Heart left ventricle (tissue), 16 donors: ENCODE measurements around the gene BRSK2. TPM values are rescaled to one million over a fixed set of nuclear protein-coding genes. Genes with fewer than 3 reads are reported as not detected.
A peak's percentile ranks its signal among the peaks of the same experiment; 100 is the strongest.

ENCODE experiments used
- ATAC-seq, 4 donors: fragments of 200-7000 bp; cut with Tn5 transposase; one replicate each; pipeline ENCODE4 v1.9.1; 2020 to 2022; ENCODE audit warnings: moderate library complexity in 4 of 4, mild to moderate bottlenecking in 3 of 4, moderate number of reproducible peaks in 1 of 4
- DNase-seq, 5 donors: peaks; one replicate each; pipeline ENCODE4 v3.0.0-alpha.2; 2020
- H3K27ac ChIP-seq, 12 donors: fragments of 200-600 bp; sonication (generic) in 4 of 12; one replicate each; pipeline versions ENCODE4 v1.5.0 to v1.8.0; 2016 to 2022; ENCODE audit warnings: mild to moderate bottlenecking in 2 of 12
- H3K27me3 ChIP-seq, 9 donors: fragments of 200-600 bp; sonication (generic) in 2 of 9; one replicate each; pipeline versions ENCODE4 v1.5.1 to v1.8.0; 2016 to 2022; ENCODE audit warnings: mild to moderate bottlenecking in 3 of 9
- H3K36me3 ChIP-seq, 9 donors: fragments of 200-600 bp; sonication (generic) in 2 of 9; one replicate each; pipeline versions ENCODE4 v1.5.0 to v1.8.0; 2018 to 2022; ENCODE audit warnings: mild to moderate bottlenecking in 2 of 9
- H3K4me1 ChIP-seq, 12 donors: fragments of 200-600 bp; sonication (generic) in 4 of 12; one replicate each; pipeline versions ENCODE4 v1.5.0 to v1.8.0; 2016 to 2022; ENCODE audit warnings: mild to moderate bottlenecking in 3 of 12
- H3K4me3 ChIP-seq, 12 donors: fragments of 200-600 bp; sonication (generic) in 4 of 12; one replicate each; pipeline versions ENCODE4 v1.5.0 to v1.8.0; 2017 to 2022; ENCODE audit warnings: mild to moderate bottlenecking in 9 of 12, moderate library complexity in 4 of 12
- H3K9me3 ChIP-seq, 12 donors: fragments of 200-600 bp; sonication (generic) in 4 of 12; one replicate each; pipeline versions ENCODE4 v1.5.0 to v1.8.0; 2016 to 2022; ENCODE audit warnings: mild to moderate bottlenecking in 1 of 12
- POLR2A ChIP-seq, 2 donors: fragments of 450-650 bp; IDR thresholded peaks; one replicate each; pipeline ENCODE4 v1.6.1; 2017; ENCODE audit warnings: antibody characterized with exemption in 2 of 2, mild to moderate bottlenecking in 2 of 2, moderate library complexity in 2 of 2
- WGBS, 4 donors: extraction: QIAGEN DNeasy Blood & Tissue Kit in 2 of 4; methylation state at CpG; one replicate each; pipeline versions ENCODE4 v1.1.5 to v1.1.7; 2013 to 2018; 5-methylcytosine and 5-hydroxymethylcytosine counted together
- intact Hi-C, 10 donors: fragments of 100-400 bp; cut with DNase I; formaldehyde crosslinking; loops; one replicate each; pipeline versions ENCODE4 v1.11.1 to v1.14.2; 2022
- polyA plus RNA-seq, 2 donors: library from polyadenylated mRNA; stranded (reverse); fragments of 200-250 nt; gene quantifications; one replicate each; pipeline ENCODE4 v1.2.3, GENCODE V29; 2013
- total RNA-seq, 9 donors: library from RNA; depleted of rRNA in 2 of 9; stranded (reverse); fragments of >200 nt in 2 of 9; fragmentation: NEBNext Ultra II Directional in 3 of 9; extraction: Animal tissue kit (Norgen Biotek cat#: 25700) in 3 of 9; gene quantifications; one replicate each; pipeline versions ENCODE4 v1.1.0 to v1.2.4, GENCODE V29; 2016 to 2023
- TF ChIP-seq, protein P1 (sequence below), 12 donors: fragments of 200-600 bp; sonication (generic) in 4 of 12; IDR thresholded peaks; one replicate each; pipeline versions ENCODE4 v1.5.0 to v1.8.0; 2018 to 2022; ENCODE audit warnings: antibody characterized with exemption in 12 of 12, mild to moderate bottlenecking in 5 of 12
- donor health status: ischemic (EF 13 %, LVEDD 7.1; RV severe dilation, severe dysfunction).
- donor health status: healthy with polysubstance abuse.
- donor health status: DM: no; HTN: yes; CAD: no.
- donor health status: DM: no; HTN: no; CAD: no.
- donor health status: ischemic (EF 25% LVEDD 6.9; RV normal size, moderate dysfunction).
- donor health status: ischemic (EF 25% LVEDD 5.7; RV mildly dilated, moderate dysfunction).
- donor health status: healthy.
- donor health status: DM: yes; HTN: yes; CAD: no.
- donor health status: ischemic (EF 35%, LVEDD 5.7; RV mildly dilated, moderate dysfunction).
- donor health status: nonischemic (EF 11% LVEDD 7.7; RV severe dilation, severe dysfunction).
- donor health status: DM: yes; HTN: yes; CAD: no.
- donor health status: PGD.
- donor health status: ischemic (EF 29% LVEDD 5.4; RV normal size, mild dysfunction).
- donor health status: nonischemic (EF 23%, LVEDD 6.1; RV moderate dilation, normal function).

BRSK2 gene
- total and polyA plus RNA-seq, 11 donors: 0.16 to 1.3 (median 0.61) TPM; not detected in 1

DNA sequence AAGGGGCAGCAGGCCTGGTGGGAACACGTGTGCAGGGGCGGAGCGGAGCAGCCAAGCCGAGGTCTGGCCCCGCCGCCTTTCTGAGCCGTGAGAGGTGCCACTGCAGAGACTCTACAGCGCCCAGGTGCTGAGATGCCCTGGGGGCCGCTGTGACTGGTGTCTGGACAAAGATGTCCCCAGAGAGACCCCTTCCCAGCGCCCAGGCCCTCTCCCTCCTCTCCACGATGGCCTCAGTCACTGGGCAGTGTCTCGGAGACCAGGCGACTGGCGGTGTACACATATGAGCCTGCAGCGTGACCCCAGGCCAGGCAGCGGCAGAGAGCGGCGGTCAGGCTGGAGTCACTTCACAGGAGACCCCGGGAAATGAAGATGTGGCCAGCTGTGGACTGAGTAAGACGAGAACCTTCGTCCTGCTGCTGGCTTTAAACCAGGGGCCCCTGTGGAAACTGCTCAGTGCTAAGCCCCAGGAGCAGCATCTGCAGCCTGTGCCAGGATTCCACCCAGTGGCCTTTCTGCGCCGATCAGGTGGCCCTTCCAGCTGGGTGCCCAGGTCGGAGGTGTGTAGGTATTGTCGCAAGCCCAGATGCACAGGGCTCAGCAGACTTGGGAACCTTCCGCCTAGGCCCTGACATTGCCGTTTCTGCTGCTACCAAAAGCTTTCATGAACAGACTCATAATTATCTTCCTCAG, 62.2 kb downstream of the BRSK2 start:
- H3K36me3 ChIP-seq: no peaks in the 10 kb centered on the region
- 83 to 87% (median 85%) methylated on average over 18 to 27 of the region's 27 CpGs for WGBS, 4 donors
- peaks cover 0 to 13% (median 6%) of the 10 kb centered on the region in 12 donors for H3K4me1 ChIP-seq
- peaks cover 0 to 9% (median 0%) of the 10 kb centered on the region in 9 donors for H3K27me3 ChIP-seq
- ATAC-seq: no peak
- H3K4me3 ChIP-seq: no peak overlapping the region
- no peak for DNase-seq
- H3K9me3 ChIP-seq: no peaks in the 10 kb centered on the region
- H3K27ac ChIP-seq: no peak overlapping the region
- TF ChIP-seq, protein P1, sequence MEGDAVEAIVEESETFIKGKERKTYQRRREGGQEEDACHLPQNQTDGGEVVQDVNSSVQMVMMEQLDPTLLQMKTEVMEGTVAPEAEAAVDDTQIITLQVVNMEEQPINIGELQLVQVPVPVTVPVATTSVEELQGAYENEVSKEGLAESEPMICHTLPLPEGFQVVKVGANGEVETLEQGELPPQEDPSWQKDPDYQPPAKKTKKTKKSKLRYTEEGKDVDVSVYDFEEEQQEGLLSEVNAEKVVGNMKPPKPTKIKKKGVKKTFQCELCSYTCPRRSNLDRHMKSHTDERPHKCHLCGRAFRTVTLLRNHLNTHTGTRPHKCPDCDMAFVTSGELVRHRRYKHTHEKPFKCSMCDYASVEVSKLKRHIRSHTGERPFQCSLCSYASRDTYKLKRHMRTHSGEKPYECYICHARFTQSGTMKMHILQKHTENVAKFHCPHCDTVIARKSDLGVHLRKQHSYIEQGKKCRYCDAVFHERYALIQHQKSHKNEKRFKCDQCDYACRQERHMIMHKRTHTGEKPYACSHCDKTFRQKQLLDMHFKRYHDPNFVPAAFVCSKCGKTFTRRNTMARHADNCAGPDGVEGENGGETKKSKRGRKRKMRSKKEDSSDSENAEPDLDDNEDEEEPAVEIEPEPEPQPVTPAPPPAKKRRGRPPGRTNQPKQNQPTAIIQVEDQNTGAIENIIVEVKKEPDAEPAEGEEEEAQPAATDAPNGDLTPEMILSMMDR (IDR thresholded peaks at IDR 0.05): no peak
- TF ChIP-seq POLR2A (IDR thresholded peaks at IDR 0.05): no peak
- intact Hi-C loops: loop anchor here in 6 of 10 donors (2.0 to 10.0 kb wide), 5 partner anchors 59 to 247 kb away; partner anchors contain the start of gene DUSP8 (in 2 of the 6)

DNA sequence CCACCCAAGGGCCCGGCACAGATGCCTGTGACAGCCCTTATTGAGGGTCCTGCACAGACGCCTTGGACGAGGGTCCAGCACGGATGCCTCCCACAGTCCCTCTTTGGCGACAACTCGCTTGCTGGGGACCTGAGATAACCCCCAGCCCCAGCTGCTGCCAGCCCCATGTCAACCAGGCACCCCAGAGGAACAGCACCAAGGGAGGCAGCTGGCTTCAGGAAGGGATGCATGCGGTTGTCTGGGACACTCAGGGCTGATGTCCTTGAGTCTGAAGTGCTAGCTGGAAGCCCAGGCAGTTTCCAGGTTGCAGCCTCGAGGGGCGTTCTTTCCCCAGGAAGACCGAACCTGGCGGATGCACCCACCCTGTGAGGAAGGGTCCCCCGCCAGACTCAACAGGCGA, 63.0 kb downstream of the BRSK2 start:
- TF ChIP-seq, protein P1 (IDR thresholded peaks at IDR 0.05): no peak
- no peak for TF ChIP-seq POLR2A (IDR thresholded peaks at IDR 0.05)
- Histone ChIP-seq H3K27me3 (peaks cover 0 to 4% (median 0%) of the 10 kb centered on the region in 9 donors), H3K36me3 (no peaks in the 10 kb centered on the region), H3K4me3 (no peak overlapping the region), H3K4me1 (peaks cover 0 to 13% (median 6%) of the 10 kb centered on the region in 12 donors), H3K27ac (no peak overlapping the region), H3K9me3 (no peaks in the 10 kb centered on the region)
- WGBS, 4 donors: 35 to 64% (median 58%) methylated on average over 6 to 13 of the region's 13 CpGs
- no peak for DNase-seq
- intact Hi-C loops: loop anchor here in 6 of 10 donors (2.0 to 10.0 kb wide), 5 partner anchors 58 to 248 kb away; partner anchors contain the start of gene DUSP8 (in 2 of the 6)
- ATAC-seq: no peak

DNA sequence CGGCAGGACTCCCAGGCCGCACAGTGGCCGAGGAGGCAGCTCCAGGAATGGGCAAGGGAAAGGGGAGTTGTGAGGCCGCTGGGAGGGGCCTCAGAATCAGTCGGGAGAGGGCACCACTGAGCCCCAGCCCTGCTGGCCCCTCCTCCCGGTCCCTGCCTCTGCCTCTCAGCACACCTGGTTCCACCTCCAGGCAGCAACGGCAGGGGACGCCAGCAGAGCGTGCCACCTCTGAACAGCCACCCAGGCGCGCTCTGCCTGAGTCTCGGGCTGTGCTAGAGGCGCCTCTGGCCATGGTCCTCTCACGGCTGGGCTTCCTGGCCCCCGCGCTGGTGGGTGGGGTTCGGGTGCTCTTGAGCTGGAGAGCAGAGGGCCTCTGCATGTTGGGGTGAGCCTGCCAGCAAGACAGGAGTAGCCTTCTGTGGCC, 63.9 kb downstream of the BRSK2 start:
- Histone ChIP-seq H3K36me3 (no peaks in the 10 kb centered on the region), H3K4me3 (no peak overlapping the region), H3K9me3 (no peaks in the 10 kb centered on the region), H3K27ac (no peak overlapping the region), H3K4me1 (peaks cover 0 to 19% (median 7%) of the 10 kb centered on the region in 12 donors), H3K27me3 (peaks cover 0 to 4% (median 0%) of the 10 kb centered on the region in 9 donors)
- DNase-seq (peak in 3 of 5 donors; percentile 36 to 57 (median 52)), ATAC-seq (peak; percentile 16 to 70 (median 44))
- TF ChIP-seq, protein P1 (IDR thresholded peaks at IDR 0.05): peak in 11 of 12 donors; percentile 19 to 63 (median 43)
- TF ChIP-seq POLR2A (IDR thresholded peaks at IDR 0.05): no peak
- 5 to 21% (median 20%) methylated on average over 7 to 17 of the region's 17 CpGs for WGBS, 4 donors
- intact Hi-C loops: loop anchor here in 6 of 10 donors (2.0 to 10.0 kb wide), 5 partner anchors 57 to 249 kb away; partner anchors contain the start of gene DUSP8 (in 2 of the 6)

DNA sequence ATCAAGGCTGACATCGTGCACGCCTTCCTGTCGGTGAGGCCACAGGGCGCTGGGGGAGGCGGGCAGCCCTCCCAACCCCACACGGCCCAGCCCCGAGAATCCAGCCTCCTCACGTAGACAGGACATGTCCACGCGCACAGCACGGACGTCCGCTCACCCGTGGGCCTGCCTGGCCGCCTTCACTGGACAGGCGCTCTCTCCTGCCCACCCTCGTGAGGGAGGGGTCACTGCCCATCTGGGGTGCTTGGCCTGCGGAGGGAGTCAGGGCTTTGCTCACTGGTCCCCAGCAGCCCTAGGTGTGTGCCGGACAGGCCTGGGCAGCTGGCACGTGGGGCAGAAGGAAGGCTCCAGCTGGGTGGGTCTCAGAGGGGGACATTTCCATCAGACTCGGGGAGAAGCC, 64.8 kb downstream of the BRSK2 start:
- H3K4me1 ChIP-seq: peaks cover 0 to 25% (median 8%) of the 10 kb centered on the region in 12 donors
- H3K9me3 ChIP-seq: no peaks in the 10 kb centered on the region
- H3K36me3 ChIP-seq: no peaks in the 10 kb centered on the region
- intact Hi-C loops: loop anchor here in 5 of 10 donors (5.0 to 10.0 kb wide), 4 partner anchors 60 to 250 kb away; partner anchors contain the start of gene DUSP8 (in 2 of the 5)
- TF ChIP-seq, protein P1 (IDR thresholded peaks at IDR 0.05): no peak
- TF ChIP-seq POLR2A (IDR thresholded peaks at IDR 0.05): no peak
- peaks cover 0 to 4% (median 0%) of the 10 kb centered on the region in 9 donors for H3K27me3 ChIP-seq
- no peak overlapping the region for H3K27ac ChIP-seq
- H3K4me3 ChIP-seq: no peak overlapping the region
- DNase-seq (no peak), ATAC-seq (no peak)
- WGBS, 4 donors: 51 to 72% (median 65%) methylated on average over 3 to 21 of the region's 21 CpGs
